HG03025 (cell line): ENCODE measurements around the gene ST8SIA6.
"Not testable (repeated sequence)": the region's sequence is repeated elsewhere in the genome, so short reads cannot be mapped to it uniquely, and the experiment has no call there.

Source experiments
- ATAC-seq: cut with Tn5 transposase; IDR thresholded peaks from one replicate; pipeline ENCODE4 v1.9.1; 2021; ENCODE audit warnings: mild to moderate bottlenecking, moderate library complexity; ENCODE audit not compliant: unreplicated experiment, low FRiP score

The ST8SIA6 gene

DNA sequence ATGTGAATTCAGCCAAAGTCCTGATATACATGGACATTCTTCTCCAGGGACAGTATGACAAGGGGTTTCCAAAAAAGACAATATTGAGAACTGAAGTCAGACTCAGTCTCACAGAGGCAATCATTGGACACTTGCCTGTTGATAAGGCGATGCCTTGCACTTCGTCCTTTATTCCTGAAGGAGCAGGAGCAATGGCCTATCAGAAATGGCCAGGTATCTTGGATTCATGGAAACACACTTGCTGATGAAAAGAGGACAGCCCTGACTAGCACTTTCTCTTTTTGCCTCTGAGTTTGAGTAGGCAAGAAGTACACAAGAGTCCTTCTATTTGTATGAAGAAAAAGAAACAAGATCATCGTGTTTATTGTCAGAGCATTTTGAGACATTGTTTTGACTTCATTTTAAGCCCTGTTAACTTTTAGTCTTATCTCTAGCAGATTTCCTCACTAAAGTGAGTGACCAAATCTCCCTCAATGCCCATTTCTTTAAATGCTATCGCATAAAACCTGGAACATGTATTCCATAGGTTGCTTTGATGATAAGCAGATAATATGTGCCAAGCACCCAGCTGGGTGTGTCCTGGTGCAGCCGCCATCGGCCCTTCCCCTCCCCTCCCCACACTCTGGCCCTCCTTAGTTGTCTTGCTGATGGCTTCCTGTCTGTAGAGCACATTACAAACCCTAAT is 26.6 kb downstream of the ST8SIA6 start:
- ATAC-seq = no peak

DNA sequence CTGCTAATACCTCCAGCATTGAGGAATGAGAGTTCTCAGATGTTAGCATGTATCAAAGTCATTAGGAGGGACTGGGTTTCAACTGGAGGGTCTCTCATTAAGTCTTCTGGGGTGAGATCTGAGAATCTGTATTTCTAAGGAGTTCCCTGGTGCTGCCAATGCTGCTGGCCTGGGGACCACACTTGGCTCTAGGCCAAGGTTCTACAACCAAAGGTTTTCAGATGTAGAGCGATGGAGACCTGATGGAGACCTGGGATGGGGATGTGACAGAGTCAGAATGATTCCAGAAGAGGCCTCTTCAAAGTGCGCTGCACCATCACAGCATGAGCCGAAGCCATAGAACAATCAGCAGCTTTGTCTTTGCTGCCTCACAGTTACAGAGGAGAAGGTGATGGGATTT is 27.2 kb downstream of the ST8SIA6 start:
- ATAC-seq = no peak

DNA sequence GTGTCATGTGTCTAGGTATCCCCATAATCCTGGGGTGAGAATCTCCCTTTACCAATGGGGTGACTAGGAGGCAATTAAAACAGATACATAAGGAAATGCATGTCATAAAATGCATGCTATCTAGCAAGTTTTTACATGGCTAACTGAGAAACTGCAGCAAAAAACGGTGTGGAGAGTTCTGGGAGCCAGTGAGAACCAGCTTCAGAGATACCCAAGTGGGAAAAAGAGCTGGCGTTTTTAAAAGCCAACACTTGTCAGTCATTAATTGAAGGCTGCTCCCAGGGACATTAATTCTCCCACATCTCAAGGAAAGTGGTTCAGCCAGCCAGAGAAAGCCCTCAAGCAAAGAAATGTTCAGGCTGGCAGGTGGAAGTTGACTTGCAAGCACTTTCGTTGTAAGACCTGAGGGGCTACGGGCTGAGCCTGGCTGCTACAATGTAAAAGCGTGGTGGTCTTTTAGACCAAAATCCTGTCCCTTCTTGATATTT is 28.1 kb downstream of the ST8SIA6 start:
- no peak for ATAC-seq

DNA sequence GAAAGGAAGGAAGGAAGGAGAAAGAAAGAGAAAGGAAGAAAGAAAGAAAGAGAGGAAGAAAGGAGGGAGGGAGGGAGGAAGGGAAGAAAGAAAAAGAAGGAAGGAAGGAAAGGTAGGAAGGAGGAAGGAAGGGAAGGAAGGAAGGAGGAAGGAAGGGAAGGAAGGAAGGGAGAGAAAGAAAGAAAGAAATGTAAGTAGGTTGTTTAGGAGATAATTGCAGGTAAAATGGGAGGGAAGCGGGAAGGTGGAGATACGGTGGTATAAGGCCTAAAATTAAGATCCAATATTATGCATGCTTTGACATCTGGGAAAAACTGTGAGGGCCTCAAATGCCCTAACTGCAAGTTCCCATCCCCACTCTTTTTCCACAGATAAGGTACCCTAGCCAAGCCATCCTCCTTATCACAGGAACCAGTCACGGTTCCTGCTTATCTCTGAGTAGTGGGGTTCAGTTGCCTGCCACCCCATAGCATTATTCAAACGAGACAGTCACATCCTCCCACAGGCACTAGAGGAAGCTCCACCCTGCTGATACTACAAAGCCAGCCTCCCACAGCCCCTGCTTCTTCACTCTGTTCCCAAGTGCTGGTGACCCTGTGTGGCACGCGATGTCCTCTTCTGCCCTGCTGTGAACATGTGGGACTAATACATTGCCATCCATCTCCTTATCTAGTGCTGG is 28.7 kb downstream of the ST8SIA6 start:
- ATAC-seq = no peak

DNA sequence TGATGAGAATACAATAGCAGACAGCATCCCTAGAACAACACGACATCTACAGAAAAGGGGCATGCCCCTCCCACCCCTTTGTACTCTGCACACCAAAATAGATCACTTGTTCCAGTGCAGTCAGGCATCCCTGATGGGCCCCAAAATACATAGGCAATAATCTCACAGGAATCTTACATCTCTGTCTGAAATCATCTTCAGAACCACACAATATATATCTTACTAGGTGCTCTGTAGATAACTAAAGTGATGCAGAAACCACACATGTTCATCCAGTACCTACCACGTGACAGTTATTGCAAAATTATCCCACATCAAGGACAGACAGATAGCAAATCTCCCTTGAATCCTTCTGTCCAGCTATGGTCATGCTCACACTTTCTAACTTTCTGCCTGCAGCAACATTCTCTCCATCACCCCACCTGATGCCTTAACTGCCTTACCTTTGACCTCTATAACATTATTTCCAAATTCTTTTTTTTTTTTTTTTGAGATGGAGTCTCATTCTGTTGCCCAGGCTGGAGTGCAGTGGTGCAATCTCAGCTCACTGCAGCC is 30.7 kb downstream of the ST8SIA6 start:
- ATAC-seq = no peak

DNA sequence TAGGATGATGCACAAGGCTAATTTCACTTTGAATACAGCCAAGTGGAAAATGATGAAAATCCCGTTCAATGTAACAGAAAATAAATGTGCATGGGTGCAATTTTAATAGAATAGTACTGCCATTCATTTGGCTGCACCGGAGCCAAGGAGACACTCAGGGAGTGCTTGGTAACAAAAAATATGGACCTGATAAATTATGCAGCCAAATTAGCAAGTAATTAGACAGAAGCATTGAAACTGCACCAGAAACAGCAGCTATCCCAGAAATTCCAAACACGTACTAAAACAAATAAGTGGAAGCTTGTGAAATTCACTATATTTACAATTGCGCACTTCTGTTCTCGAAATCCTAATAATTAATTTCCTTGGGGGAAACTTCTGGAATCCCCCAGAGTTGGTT is 31.5 kb downstream of the ST8SIA6 start:
- no peak for ATAC-seq

DNA sequence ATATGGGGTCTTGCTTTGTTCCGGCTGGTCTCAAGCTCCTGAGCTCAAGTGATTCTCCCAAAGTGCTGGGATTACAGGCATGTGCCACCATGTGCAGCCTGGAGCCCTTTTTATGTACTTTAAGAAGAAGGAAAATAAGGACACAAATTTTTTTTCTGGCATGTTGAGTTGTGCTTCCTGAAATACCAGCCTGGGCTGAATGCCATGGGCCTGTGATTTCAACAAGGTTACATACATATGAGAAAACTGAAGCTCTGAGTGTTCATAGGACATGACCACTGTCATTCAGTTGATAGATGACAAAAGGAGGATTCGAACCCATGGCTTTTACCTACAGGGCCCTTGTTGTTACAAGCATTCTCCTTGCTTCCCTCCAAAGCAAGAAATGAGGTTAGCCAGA is 36.1 kb downstream of the ST8SIA6 start:
- no peak for ATAC-seq

DNA sequence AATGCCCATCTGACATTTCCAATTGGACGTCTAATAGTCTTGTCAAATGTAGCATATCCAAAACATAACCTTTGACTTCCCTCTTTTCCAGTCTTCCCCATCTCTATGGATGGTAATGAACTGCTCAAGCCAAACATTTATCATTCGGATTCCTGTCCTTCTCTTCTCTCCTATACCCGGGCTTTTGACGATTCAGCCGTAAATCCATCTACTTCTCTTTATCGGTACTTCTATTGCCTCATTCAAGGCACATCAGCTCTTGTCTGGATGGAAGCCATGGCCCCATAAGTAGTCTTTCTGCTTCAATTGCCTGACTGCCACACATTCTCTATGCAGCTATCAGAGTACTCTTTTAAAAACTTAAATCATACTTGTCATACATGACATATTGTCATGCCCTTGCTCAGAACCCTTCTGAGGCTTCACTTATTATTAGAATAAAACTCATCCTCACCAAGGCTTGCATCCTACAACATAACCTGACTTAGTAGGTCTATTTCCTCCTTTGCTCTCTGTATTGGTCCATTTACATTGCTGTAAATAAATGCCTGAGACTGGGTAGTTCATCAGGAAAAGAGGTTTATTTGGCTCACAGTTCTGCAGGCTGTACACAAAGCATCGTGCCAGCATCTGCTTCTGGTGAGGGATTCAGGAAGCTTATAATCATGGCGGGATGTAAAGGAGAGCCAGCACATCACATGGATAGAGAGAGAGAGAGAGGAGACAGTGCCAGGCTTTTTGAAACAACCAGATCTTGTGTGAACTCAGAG is 37.8 kb downstream of the ST8SIA6 start:
- no peak for ATAC-seq

DNA sequence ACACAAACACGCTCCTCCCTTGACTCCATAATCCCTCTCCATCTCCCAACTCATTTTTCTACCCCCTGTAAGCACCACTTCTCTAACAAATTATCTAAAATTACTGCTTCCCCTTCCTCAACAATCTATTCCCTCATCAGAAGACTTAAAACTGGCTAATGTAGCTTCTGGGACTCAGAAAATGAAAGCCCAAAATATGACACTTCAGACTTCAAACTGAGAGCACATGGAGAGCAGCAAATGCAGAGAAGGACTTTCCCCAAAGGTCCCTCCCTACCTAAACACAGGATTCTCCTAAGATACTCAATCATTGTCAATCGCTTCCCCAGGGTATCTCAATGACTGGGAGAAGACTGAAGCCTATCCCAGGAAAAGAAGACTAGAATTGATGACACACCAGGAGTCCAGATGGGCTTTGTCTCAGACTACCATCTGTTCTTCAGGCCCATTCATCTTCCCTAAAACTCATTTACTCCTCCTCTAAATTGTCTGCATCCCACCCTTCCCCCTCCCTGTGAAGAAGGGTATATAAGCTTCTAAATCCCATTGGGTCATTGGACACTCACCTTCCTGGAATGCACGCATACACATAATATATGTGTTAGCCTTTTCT is 39.2 kb downstream of the ST8SIA6 start:
- no peak for ATAC-seq

DNA sequence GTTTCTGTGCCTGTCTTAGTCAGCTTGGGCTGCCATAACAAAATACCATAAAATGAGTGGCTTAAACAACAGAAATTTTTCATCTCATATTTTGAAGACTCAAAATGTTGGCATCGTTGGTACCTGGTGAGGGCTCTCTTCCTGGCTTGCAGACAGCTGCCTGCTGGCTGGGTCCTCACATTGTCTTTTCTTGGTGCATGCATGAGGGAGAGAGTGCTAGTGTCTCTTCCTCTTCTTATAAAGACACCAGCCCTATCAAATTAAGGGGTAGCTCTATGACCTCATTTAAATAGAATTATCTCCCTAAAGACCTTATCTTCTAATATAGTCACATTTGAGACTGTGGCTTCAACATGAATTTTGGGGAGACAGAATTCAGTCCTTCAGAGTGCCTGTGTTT is 39.9 kb downstream of the ST8SIA6 start:
- ATAC-seq = no peak

DNA sequence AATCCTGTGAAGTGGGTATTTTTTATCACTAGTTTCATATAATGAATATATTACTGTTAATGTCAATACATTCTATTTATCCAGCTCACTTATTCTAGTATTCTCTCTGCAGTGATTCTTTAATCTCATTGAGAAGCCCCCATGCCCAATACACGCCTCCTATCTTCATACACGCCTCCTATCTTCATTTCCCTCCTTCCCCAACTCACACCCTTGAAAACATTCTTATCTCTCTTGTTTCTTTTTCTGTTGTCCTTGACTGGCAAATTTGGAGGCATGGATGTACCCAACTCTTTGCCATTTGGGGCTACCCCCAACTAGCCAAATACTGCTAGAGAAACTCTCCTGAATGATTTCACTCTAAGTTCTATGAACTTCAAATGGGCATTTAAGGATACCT is 40.5 kb downstream of the ST8SIA6 start:
- ATAC-seq = no peak

DNA sequence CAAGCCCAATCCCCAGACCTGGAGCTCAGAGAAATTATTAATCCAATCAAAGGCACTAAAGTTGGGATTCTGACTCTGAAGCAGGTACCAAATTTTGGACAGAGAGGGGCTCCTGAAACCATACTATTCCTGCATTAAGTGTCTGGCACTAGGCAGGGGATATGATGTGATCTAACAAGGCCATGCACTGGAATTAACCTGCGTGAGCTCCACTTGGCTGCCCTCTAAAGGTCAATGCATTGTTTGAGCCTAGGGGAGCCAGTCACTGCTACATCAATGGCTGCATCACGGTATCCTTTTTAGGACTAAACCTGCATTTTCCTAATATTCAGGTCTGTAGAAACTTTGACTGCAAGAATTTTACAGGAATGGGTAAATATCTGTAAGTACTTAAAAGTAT is 42.1 kb downstream of the ST8SIA6 start:
- no peak for ATAC-seq

DNA sequence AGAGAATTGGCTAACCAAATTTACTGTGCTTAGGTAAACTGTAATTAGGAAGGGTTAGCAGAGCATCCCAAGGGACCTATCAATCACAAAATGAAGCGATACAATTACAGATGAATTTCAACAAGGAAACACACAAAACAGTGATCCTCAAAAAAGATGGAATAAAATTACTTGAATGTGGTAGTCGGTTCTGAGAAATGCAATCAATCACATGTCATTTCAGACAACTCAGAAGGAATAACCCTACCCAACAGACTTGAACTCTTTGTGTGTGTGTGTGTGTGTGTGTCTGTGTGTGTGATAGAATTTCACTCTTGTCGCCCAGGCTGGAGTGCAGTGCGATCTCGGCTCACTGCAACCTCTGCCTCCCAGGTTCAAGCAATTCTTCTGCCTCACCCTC is 43.5 kb downstream of the ST8SIA6 start:
- no peak for ATAC-seq

DNA sequence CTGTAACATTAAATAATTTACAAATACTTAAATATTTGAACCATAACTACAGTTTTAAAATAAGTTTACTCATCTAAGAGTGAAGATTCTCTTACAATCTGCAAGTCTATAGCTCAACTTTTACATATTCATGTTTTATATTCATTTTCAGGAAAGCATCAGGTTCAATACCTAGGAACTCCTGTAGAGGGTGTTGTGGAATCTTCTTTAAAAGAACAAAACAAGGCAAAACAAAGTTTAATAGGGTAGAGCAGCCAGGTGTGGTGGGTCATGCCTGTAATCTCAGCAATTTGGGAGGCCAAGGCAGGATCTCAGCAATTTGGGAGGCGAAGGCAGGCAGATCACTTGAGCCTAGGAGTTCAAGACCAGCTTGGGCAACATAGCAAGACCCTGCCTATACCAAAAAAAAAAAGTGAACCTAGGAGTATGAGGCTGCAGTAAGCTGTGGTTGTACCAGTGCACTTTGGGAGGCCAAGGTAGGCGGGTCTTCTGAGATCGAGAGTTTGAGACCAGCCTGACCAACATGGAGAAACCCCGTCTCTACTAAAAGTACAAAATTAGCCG is 45.1 kb downstream of the ST8SIA6 start:
- no peak for ATAC-seq

DNA sequence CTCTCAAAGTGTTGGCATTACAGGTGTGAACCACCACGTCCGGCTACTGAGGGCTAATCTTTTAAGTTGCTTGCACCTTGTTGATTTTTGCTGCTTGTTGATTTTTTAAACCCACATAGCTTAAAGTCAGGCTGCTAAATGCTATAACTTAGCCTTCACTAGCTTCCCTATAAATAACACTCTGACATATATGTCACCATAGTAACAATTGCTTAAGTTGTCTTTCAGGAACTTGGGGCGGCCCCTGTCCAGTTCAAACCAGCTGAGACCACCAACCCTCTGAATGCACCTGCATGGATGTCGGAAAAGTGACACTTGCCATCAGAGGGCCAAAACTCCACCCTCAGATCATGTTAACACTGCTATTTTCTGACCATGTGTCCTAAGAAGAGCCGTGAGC is 47.3 kb downstream of the ST8SIA6 start:
- no peak for ATAC-seq

DNA sequence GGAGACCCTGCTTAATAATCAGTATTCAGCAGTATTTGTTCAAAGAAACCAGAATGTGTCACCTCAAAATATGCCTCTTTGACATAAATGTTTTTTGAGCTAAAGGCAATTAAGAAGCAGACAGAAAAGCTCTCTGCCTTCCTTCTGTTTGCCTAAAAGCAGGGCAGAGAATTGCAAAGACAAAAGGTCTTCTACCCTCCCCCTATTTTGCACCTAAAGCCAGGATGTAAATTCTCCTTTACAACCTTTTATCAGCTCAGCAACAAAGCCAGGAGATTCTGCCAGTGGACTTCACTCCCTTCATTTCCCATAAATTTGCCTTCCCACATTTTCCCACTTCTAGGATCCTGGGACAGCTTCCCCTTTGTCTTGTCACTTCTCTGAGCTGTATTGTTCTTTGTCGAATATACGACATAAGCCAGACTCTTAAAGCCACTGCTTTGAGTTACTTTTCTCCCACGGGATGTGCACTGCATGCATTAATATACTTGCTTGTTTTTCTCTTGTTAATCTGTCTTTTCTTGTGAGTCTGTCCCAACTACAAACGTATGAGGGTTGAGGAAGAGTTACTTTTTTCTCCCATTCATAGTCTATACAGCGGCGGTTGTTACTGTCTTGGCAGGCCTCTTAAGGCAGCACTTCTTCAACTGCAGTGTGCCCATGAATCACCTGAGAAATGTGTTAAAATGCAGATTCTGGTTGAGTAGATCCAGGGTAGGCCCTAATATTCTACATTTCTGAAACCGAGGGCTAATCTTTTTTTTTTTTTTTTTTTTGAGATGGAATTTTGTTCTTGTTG is 48.2 kb downstream of the ST8SIA6 start:
- no peak for ATAC-seq

DNA sequence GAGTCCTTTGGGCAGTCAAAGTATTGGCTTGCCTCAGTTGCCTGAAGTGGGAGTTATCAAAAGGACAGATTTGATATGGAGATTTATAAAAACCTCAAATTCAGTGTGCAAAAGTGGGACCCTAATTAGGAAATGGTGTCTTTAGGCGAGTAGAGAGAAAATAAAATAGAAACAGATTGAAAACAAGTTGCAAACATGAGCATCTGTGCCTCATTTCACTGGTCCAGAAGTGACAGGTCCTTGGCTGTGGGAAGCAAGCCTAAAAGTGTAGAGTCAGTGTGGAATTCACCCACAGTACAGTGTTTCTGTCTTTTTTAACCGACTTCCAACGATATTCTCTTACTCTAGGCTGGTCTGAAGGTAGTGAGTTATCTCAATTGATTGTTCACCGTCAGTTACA is 51.2 kb downstream of the ST8SIA6 start:
- no peak for ATAC-seq

DNA sequence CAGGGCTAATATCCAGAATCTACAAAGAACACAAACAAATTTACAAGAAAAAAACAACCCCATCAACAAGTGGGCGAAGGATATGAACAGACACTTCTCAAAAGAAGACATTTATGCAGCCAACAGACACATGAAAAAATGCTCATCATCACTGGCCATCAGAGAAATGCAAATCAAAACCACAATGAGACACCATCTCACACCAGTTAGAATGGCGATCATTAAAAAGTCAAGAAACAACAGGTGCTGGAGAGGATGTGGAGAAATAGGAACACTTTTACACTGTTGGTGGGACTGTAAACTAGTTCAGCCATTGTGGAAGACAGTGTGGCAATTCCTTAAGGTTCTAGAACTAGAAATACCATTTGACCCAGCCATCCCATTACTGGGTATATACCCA is 52.4 kb downstream of the ST8SIA6 start:
- ATAC-seq = not testable (repeated sequence)

DNA sequence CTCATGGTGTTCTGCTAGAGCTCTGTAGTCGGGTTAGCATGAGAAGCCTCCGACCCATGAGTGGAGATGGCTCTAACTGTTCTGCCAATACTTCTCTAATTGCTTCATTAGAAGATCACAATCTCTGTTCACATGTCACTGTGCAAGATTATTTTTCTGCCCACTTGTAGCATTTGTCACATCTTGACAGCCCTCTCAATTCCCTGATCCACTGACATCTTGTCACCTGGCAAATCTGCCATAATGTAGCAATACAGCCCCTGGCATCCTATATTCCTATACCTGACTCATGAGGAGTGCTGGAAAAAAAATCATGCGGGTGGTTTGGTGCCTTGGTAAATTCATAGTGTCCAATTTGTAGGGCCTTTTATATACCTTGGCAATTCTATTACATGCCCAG is 58.4 kb downstream of the ST8SIA6 start:
- ATAC-seq = no peak

DNA sequence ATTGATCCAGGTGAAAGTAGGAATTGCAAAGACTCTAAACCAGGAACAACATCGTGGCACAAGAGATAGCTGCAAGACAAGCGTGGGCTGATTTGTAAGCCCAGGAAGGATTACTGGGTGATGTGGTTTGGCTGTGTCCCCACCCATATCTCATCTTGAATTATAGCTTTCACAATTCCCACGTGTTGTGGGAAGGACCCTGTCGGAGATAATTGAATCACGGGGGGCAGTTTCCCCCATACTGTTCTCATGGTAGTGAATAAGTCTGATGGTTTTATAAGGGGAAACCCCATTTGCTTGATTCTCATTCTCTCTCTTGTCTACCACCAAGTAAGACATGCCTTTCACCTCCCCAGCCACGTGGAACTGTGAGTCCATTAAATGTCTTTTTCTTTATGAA is 59.5 kb downstream of the ST8SIA6 start:
- no peak for ATAC-seq
